Lung (tissue), 12 donors: ENCODE measurements around the gene FOSL1. TPM values are rescaled to one million over a fixed set of nuclear protein-coding genes. Genes with fewer than 3 reads are reported as not detected.

Experiments used
- ATAC-seq: fragments of 200-7000 bp; cut with Tn5 transposase; one replicate; pipeline ENCODE4 v1.9.1; 2020; ENCODE audit warnings: moderate number of reproducible peaks; ENCODE audit not compliant: insufficient read depth, low FRiP score
- DNase-seq, 3 donors: peaks; one replicate each; pipeline ENCODE4 v3.0.0-alpha.2; 2013 to 2017
- H3K27ac ChIP-seq, 2 donors: one replicate each; pipeline ENCODE4 v1.5.1; 2013; ENCODE audit warnings: mild to moderate bottlenecking in 2 of 2, moderate library complexity in 2 of 2, control low read depth in 1 of 2, inconsistent platforms in 1 of 2, low read depth in 1 of 2, low read length in 1 of 2
- H3K27me3 ChIP-seq, 3 donors: one replicate each; pipeline ENCODE4 v1.5.1; 2013; ENCODE audit warnings: low read length in 2 of 3; ENCODE audit not compliant: control insufficient read depth in 3 of 3, insufficient read depth in 3 of 3
- H3K36me3 ChIP-seq, 4 donors: one replicate each; pipeline ENCODE4 v1.5.1; 2013; ENCODE audit warnings: low read length in 4 of 4, mild to moderate bottlenecking in 1 of 4, moderate library complexity in 1 of 4; ENCODE audit not compliant: control insufficient read depth in 4 of 4, insufficient read depth in 4 of 4
- H3K4me1 ChIP-seq, 5 donors: one replicate each; pipeline ENCODE4 v1.5.1; 2013; ENCODE audit warnings: low read length in 5 of 5, mild to moderate bottlenecking in 2 of 5, moderate library complexity in 1 of 5; ENCODE audit not compliant: control insufficient read depth in 5 of 5, insufficient read depth in 5 of 5
- H3K4me3 ChIP-seq: one replicate; pipeline ENCODE4 v1.5.1; 2013; ENCODE audit warnings: mild to moderate bottlenecking, control low read depth, moderate library complexity
- H3K9ac ChIP-seq, 2 donors: one replicate each; pipeline ENCODE4 v1.5.1; 2013; ENCODE audit warnings: low read length in 2 of 2, control low read depth in 1 of 2; ENCODE audit not compliant: insufficient read depth in 1 of 2
- H3K9me3 ChIP-seq, 4 donors: one replicate each; pipeline ENCODE4 v1.5.1; 2013; ENCODE audit warnings: low read length in 3 of 4, mild to moderate bottlenecking in 1 of 4, moderate library complexity in 1 of 4; ENCODE audit not compliant: control insufficient read depth in 4 of 4, insufficient read depth in 3 of 4
- CTCF ChIP-seq: IDR thresholded peaks from 2 replicates; pipeline ENCODE4 v1.5.1; 2012; ENCODE audit warnings: mild to moderate bottlenecking; ENCODE audit errors: control extremely low read depth, extremely low read depth
- WGBS, 2 donors: extraction: QIAGEN DNeasy Blood & Tissue Kit; methylation state at CpG; one replicate each; pipeline ENCODE4 v1.1.7; 2013; 5-methylcytosine and 5-hydroxymethylcytosine counted together
- polyA plus RNA-seq, 2 donors: library from polyadenylated mRNA; stranded (reverse); fragments of 200-250 nt; gene quantifications; one replicate each; pipeline ENCODE4 v1.2.1, GENCODE V29; 2013
- total RNA-seq, 2 donors: library from RNA; depleted of rRNA in 1 of 2; stranded (reverse); fragments of >200 nt in 1 of 2; gene quantifications; one replicate each; pipeline ENCODE4 v1.2.1, GENCODE V29; 2014 to 2021
- donor health status: control.
- donor health status: control.
- donor health status: Bipolar disorder and iron deficiency.
- donor health status: healthy.
- donor health status: DM: yes; HTN: yes; CAD: no.

Gene FOSL1
- total and polyA plus RNA-seq, 4 donors = 0.43 to 19.9 (median 15.3) TPM

DNA sequence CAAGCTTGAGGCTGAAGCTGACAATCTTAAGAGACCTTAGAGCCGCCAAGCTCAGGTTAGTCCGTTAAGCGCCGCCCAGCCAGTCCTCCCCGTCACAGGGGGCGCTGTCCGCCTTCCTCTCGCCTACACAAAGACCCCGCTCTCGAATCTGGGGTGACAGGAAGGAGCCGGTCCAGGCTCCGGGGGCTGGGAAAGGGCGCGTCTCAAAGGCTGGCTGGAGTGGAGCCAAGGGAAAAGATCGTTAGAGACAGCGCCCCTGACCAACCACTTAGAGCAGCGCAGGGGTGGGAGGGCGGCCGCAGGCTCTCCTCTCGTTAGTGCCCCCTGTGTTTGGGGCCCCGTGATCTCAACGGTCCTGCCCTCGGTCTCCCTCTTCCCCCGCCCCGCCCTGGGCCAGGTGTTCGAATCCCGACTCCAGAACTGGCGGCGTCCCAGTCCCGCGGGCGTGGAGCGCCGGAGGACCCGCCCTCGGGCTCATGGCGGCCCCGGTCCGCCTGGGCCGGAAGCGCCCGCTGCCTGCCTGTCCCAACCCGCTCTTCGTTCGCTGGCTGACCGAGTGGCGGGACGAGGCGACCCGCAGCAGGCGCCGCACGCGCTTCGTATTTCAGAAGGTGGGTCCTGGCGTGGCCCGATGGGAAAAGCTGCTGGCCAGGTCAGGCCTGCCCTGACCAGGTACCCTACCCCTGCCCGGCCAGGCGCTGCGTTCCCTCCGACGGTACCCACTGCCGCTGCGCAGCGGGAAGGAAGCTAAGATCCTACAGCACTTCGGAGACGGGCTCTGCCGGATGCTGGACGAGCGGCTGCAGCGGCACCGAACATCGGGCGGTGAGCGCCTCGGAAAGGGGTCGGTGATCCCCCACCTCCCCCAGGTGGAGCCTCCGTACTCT is 39.7 kb downstream of the FOSL1 start, which contains the start of gene MUS81:
MUS81 (plus strand) TSS at position 156 of the 887 bp plus-strand sequence; CDS start at position 477, 321 bp downstream.
- peak within 1 kb of the TSS; percentile 69 to 78 for H3K9ac ChIP-seq
- H3K27ac ChIP-seq = peak within 1 kb of the TSS; percentile 96 to 98
- peak within 1 kb of the TSS; percentile 85 for H3K4me3 ChIP-seq
- no peaks in the 10 kb centered on the region for H3K27me3 ChIP-seq
- peak; percentile 98 to 99 (median 99) for DNase-seq
- TF ChIP-seq CTCF = peak; percentile 83
- no peaks in the 10 kb centered on the region for H3K9me3 ChIP-seq
- 0 to 1% methylated on average over 72 to 78 of the region's 78 CpGs for WGBS, 2 donors
- H3K36me3 ChIP-seq = peaks cover 9 to 45% (median 31%) of the 10 kb centered on the region in 4 donors
- peaks cover 0 to 41% (median 20%) of the 10 kb centered on the region in 5 donors for H3K4me1 ChIP-seq
- peak; percentile 66 for ATAC-seq

DNA sequence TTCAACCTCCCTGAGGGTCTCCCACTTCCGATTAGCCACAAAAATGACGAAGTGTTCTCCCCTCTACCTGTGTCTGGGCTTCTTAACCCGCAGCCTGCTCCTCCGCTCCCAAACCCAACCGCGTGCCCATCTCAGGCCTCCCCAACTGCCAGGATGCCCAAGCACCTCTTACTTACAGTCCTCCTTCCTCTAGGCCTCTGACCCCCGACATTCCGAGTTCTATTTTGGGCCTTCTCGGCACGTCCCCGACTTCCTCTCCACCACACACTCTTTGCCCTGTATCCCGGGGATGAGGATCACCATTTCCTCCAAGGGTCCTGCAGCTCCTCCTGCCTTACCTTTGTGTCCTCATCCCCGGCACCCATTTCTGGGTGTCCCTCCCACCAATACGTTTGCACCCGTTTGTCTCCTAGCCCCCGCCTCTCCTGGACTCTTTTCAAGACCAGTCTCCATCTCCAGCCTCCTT is 40.3 kb downstream of the FOSL1 start:
- Histone ChIP-seq H3K27ac (peak overlapping the region; percentile 96 to 98), H3K9me3 (no peaks in the 10 kb centered on the region), H3K9ac (peak overlapping the region; percentile 51 to 78), H3K4me3 (peak overlapping the region; percentile 37), H3K4me1 (peaks cover 0 to 43% (median 20%) of the 10 kb centered on the region in 5 donors), H3K27me3 (no peaks in the 10 kb centered on the region), H3K36me3 (peaks cover 13 to 45% (median 35%) of the 10 kb centered on the region in 4 donors)
- DNase-seq (peak in 1 of 3 donors; percentile 58), ATAC-seq (no peak)
- no peak for TF ChIP-seq CTCF
- WGBS, 2 donors = 0 to 1% methylated on average over 16 of the region's 16 CpGs

DNA sequence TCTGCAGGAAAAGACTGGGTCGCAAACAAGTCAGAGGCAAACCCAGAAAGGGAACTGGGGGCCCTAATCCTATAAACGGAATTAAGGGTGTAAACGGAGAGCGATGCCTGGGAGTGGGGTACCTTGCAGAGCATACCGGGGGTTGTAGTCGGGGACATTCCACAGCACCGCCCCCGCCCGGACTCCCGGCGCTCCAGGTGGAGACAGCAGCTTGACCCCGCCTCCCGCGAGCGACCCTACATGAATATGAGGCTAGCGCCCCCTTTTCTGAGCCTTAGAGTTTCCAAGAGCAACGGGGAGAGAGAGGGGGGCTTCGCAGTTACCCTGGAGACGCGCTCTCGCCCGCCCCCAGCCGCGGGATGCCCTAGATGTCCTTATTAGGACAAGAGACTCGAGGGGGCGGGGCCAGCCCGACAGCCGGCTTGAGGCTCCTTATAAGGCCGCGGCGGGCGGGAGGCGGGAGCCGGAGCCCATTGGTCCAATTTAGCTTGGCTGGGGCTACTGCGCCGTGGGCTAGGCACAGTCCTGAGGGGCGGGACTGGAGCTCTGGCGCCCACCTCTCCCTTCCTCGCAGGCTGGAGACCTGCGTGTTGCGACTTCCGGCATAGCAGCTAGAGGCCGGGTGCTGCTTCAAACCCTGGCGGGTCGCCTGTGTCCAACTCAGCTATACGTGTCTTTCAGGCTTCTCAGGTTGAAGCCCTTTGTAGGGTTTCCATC is 40.9 kb downstream of the FOSL1 start:
- Histone ChIP-seq H3K27ac (peak overlapping the region; percentile 96 to 98), H3K9ac (peak overlapping the region; percentile 51 to 78), H3K4me1 (peaks cover 0 to 43% (median 20%) of the 10 kb centered on the region in 5 donors), H3K27me3 (no peaks in the 10 kb centered on the region), H3K4me3 (peak overlapping the region; percentile 37), H3K9me3 (no peaks in the 10 kb centered on the region), H3K36me3 (peaks cover 16 to 45% (median 37%) of the 10 kb centered on the region in 4 donors)
- no peak for TF ChIP-seq CTCF
- WGBS, 2 donors = 0 to 1% methylated on average over 39 to 46 of the region's 46 CpGs
- peak; percentile 99 for DNase-seq
- peak; percentile 55 for ATAC-seq
